GM21447 (cell line): ENCODE data around the gene AQP9.

Experiments used
- ATAC-seq: cut with Tn5 transposase; IDR thresholded peaks from one replicate; pipeline ENCODE4 v1.9.1; 2021; ENCODE audit not compliant: unreplicated experiment

Gene AQP9

GRCh38 chr15:58139989-58140522 is 1.9 kb downstream of the AQP9 start:
- no peak for ATAC-seq

GRCh38 chr15:58141894-58142293 is 3.7 kb downstream of the AQP9 start:
- no peak for ATAC-seq

- no peak for ATAC-seq
Observed at GRCh38 chr15:58142827-58143461, 4.8 kb downstream of the AQP9 start.

- no peak for ATAC-seq
Observed at GRCh38 chr15:58145606-58146005, 7.4 kb downstream of the AQP9 start.

GRCh38 chr15:58146211-58146610 is 8.0 kb downstream of the AQP9 start:
- no peak for ATAC-seq

GRCh38 chr15:58146749-58147148 is 8.6 kb downstream of the AQP9 start:
- ATAC-seq, result no peak

GRCh38 chr15:58147171-58147611 is 9.0 kb downstream of the AQP9 start:
- ATAC-seq, result no peak

- ATAC-seq, result no peak
Observed at GRCh38 chr15:58148120-58148519, 9.9 kb downstream of the AQP9 start.

GRCh38 chr15:58148633-58149445 is 10.7 kb downstream of the AQP9 start:
- no peak for ATAC-seq

- no peak for ATAC-seq
Observed at GRCh38 chr15:58154769-58155168, 16.6 kb downstream of the AQP9 start.

GRCh38 chr15:58159827-58160386 is 21.7 kb downstream of the AQP9 start:
- ATAC-seq, result no peak

- ATAC-seq, result no peak
Observed at GRCh38 chr15:58161436-58161930, 23.3 kb downstream of the AQP9 start.

GRCh38 chr15:58163985-58164384 is 25.8 kb downstream of the AQP9 start:
- ATAC-seq, result no peak

GRCh38 chr15:58164926-58165325 is 26.7 kb downstream of the AQP9 start:
- no peak for ATAC-seq

GRCh38 chr15:58165661-58166060 is 27.5 kb downstream of the AQP9 start:
- no peak for ATAC-seq

GRCh38 chr15:58167095-58167691 is 29.0 kb downstream of the AQP9 start:
- no peak for ATAC-seq

- no peak for ATAC-seq
Observed at GRCh38 chr15:58169934-58170333, 31.8 kb downstream of the AQP9 start.

- no peak for ATAC-seq
Observed at GRCh38 chr15:58171476-58172061, 33.4 kb downstream of the AQP9 start.

GRCh38 chr15:58174709-58175108 is 36.5 kb downstream of the AQP9 start:
- no peak for ATAC-seq

- no peak for ATAC-seq
Observed at GRCh38 chr15:58175955-58176354, 37.8 kb downstream of the AQP9 start.

GRCh38 chr15:58178668-58179067 is 40.5 kb downstream of the AQP9 start:
- no peak for ATAC-seq
